Inflammatory macrophage treated with lipopolysaccharide for 1 hour (primary cell): ENCODE results near the gene KRT33A.
A peak's percentile ranks its signal among the peaks of the same experiment; 100 is the strongest.
"Not testable (repeated sequence)": the region's sequence is repeated elsewhere in the genome, so short reads cannot be mapped to it uniquely, and the experiment has no call there.

Experiments
- DNase-seq, 2 donors: peaks; one replicate each; pipeline ENCODE4 v3.0.0-alpha.2; 2020 to 2022

Gene KRT33A

DNA sequence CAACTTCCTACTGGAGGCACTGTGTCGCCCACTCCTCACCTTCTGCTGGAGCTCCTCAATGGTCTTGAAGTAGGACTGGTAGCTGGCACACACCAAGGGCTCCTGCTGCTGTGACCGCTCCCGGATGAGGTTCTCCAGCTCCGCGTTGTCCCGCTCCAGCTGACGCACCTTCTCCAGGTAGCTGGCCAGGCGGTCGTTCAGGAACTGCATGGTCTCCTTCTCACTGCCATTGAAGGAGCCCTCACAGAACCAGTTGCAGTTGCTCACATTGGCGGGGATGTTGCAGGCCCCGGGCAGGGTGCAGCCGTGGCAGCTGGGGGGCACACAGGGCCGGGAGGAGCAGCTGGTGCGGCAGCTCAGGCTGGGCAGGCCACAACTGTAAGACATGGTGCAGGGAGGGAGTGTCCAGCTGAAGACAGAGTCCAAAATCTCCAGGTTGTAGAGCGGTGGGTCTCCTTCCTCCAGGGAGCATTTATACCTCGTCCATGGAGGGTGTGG, at the start of gene KRT33A:
KRT33A (minus strand) TSS at position 448 of the 498 bp plus-strand sequence; CDS start at position 387, 61 bp downstream.
- DNase-seq, result not testable (repeated sequence)

DNA sequence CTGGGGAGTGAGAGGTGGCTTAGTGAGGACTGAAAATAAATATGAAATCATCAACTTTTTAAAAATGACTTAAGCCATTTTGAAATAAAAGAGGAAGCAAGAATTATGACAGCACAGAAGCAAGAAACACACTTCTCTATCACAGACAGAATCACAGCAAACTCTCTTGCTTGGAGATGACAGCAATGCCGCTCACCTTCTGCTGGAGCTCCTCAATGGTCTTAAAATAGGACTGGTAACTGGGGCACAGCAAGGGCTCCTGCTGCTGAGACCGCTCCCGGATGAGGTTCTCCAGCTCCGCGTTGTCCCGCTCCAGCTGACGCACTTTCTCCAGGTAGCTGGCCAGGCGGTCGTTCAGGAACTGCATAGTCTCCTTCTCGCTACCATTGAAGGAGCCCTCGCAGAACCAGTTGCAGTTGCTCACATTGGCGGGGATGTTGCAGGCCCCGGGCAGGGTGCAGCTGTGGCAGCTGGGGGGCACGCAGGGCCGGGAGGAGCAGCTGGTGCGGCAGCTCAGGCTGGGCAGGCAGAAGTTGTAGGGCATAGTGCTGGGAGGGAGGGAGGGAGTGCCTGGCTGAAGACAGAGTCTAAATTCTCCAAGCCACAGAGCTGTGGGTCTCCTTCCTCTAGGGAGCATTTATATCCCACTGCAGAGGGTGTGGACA, 46.5 kb upstream of the KRT33A start, which contains the start of gene KRT31:
KRT31 (minus strand) TSS at position 613 of the 665 bp plus-strand sequence; CDS start at position 544, 69 bp downstream.
- DNase-seq, result peak; percentile 17 to 38

DNA sequence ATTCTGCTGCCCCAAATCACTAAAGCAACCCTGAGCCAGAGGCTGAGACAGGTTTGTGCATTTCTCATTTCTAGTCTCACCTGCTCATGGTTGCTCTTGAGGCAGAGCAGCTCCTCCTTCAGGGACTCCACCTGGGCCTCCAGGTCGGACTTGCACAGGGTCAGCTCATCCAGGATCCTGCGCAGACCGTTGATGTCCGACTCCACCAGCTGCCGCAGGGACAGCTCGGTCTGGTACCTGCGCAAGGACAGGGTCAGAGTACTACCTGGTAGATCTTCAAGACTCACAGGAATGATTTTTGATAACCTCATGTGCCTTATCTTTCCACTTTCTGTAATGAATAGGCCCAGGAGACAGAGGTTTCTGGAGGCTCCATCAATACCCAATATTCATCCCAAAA, 45.7 kb upstream of the KRT33A start:
- no peak for DNase-seq

DNA sequence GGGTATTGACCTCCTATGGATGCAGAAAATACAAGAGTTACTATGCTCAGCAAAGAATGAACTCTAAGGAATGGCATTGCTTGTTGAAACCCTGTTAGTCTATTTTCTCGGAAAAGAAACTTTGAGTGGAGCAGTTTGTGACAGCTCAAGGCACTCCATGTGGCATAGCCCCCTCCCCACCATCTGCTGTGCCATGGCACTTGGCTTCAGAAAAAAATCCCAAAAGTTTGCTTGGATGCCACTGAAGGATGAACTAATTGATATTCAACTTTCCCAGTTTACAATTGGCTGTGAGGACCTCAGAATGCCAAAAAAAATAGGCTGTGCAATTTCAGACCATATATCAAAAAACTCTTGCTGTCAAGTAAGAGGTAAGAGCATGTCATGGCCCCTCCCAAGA, 45.0 kb upstream of the KRT33A start:
- no peak for DNase-seq

DNA sequence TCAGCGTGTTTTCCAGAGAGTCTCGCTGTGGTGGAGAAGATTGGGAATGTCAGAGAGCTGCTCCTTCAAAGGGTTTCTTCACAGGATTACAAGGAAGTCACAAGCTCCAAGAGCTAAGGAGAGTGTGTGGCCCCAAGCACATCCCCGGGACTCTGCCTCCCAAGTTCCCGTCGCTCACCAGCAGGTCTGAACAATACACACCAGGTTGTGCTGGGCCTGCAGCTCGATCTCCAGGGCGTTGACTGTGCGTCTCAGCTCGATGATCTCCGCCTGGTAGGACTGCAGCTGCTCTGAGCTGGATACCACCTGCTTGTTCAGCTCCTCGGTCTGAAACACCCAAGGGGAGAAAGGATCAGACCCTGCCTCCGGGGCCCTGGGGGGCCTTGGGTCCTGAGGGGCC, 44.4 kb upstream of the KRT33A start:
- not testable (repeated sequence) for DNase-seq

DNA sequence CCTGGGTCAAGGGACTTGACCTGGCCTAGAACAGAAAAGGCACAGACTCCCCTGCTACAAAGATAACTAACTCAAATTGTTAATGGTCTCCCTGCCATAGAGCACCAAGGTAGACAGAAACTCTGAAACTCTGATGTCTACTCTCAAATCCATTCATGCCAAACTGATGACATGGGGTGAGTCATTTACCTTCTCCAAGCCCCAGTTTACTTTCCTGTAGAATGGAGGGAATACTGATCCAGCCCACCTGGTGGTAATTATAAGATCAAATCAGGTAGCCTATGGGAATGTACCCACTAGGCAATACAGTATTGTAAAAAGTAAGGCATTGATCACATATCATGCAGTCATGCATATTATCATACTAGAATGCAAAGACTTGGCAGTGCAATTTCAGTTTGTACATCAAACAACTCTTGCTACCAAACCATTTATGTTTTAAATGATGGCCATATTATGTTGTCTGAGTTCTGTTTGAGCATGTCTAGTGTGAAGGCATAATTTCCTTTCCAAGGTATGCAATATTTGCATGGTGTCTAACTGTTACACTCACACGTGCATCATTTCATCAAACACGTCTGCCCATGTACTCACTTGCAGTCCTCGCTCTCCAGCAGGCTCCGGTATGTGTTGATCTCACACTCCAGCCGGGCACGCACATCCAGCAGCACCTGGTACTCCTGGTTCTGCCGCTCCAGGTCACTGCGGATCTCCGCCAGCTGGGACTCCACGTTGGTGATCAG, 43.8 kb upstream of the KRT33A start:
- no peak for DNase-seq

DNA sequence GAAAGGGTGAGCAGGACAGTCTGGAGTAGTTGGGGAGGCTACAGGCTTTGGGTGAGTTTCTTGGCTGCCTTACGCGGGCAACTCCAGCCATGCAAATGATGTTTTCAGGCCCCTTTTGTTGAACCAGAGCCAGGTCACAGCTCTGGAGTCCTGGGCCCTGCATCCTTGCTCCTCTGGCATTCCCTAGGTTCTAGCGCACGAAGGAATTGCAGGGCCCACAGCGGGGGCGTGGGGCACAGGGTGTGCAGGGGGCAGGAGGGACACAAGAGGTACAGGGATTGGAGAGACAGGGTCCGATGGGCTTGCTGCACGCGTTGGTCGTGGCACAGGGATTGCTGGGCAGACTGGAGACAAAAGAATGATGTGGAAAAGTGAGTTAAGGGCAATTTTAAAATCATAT, 43.2 kb upstream of the KRT33A start:
- no peak for DNase-seq

DNA sequence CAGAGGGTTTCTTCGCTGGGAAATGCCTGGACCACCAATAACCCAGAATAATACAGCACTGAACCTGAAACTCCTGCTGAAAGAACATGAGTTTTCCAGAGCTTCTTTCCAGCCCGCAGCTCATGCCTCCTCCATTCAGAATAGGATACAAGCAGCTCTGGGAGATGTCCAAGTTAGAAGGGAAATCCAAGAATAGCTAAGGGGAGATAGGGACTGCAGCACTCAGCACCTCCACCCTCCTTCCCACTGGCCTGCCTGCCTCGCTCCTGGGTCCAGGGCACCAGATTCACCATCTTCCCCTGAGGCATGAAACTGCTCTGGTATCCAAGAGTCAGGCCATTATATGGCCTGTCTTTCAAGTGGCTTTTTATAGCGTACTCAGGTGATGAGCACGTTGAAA, 42.7 kb upstream of the KRT33A start:
- no peak for DNase-seq

DNA sequence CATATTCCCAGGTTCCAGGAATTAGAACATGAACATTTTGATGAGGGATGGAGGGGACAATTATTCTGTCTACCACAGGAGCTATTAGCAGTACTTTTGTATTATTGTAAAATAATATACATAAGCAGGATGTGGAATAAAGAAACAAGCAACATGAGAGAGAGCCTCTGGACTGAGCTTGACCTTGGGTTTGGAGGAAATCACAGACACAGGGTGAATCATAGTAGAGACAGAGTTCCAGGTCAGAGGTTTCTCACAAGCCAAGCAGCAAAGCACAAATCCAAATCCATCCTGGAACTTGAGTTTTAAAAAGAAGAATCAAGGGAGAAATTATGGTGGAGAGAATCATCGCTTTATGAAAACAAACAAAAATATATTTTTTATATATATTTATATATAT, 41.6 kb upstream of the KRT33A start:
- DNase-seq, result no peak

DNA sequence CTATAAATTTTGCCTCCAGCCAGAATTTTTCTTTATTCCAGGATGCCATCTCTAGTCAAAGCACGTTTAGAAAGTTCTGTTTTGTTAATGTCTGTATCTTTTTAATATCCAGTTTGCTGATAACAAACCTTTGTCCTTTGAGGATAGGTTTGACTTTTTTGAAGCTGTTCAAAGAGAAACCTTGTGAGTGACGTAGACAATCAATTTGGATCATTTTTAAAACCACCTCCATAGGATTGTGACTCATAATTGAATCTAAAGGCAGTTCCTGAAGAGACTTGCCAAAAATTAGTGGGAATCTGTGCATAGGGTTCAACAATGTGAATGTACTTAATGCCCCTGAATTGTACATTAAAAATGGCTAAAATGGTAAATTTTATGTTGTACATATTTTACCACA, 40.9 kb upstream of the KRT33A start:
- no peak for DNase-seq

DNA sequence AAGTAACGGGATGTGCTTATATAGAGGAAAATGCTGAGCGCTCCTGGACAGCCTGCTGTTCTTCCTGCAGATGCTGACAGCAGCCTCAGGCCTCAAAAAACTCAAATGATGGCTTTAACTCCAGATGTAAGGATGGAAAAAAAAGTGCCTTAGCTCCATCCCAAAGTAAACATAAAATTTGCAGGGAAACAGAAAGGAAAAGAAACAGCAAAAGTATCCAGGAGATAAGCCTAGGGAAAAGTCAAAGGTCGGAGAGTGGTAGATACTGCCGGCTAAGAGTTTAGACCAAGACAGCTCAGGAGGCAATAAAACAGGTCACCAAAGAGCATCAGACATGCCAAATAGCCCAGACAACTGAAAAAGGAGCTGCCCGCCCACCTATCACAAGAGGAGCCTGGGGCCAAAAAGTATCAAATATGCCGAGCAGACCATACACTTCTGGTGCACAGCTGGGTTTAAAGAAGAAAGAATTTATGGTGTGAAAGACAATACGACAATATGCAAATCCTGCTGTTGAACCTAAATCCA, 39.8 kb upstream of the KRT33A start:
- no peak for DNase-seq

DNA sequence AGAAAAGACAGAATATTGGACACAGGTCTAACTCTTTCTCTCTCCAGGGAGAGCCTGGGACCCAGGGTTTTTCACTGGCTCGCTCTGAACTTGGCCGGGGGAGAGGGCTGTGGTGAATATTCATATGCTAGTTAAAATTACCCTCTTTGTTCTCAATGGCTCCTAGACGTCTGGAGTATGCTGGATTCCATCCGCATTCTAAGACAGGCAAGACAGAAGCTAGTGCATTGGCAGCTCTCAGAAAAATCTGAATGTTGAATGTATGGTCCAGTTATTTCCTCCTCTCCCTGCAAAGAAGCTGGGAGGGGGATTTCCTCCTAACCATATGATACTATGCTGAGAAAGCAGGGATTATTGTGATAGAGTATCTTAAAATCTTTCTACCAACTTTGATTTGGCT, 37.0 kb upstream of the KRT33A start:
- no peak for DNase-seq

DNA sequence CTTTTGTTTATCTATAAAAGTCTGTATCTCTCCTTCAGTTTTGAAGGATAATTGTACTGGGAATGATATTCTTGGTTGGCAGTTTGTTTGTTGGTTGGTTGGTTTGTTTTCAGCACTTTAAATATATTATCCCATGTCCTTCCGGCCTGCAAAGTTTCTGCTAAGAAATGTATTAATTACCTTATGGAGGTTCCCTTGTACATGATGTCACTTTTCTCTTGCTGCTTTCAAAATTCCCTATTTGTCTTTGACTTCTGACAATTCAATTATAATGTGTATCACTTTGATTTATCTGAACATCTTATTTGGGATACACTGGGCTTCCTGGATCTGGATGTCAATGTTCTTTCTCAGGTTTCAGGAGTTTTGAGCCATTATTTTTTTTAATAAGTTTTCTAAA, 35.6 kb upstream of the KRT33A start:
- no peak for DNase-seq

DNA sequence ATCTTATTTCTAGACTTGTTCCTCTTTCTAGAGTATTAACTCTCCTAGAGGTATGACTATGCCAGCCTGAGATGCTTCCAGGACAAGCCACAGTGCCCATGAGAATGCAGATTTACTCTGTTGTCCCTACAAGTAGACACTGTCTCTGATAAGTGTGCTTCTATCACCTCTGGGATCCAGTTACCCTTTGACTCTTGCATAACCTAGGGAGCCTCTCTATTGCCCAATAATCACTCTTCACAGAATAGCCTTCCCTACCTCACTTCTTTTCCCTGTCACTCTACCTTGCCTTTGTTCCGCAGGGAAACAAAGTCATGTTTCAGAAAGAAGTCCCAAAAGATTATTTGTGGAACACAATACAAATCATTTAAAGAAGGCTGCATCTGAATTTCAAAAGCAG, 33.1 kb upstream of the KRT33A start:
- no peak for DNase-seq

DNA sequence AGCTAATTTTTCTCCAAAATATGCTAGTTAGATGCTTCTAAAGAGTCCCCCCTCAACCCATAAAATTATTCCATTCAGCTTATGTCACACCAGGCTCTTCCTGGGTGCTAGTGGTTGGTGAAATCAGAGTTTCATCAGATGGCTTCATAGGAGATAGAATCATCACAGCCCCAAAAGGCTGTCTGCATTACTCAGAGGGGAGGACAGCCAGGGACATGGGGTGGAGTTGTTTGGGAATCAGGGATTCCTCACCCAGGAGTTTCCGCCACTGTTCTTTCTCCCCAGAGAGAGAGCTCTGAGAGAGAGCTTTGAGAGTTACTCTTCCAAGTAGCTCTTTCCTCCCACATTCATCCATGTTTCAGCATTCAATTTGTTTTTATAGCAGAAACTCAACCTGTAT, 31.8 kb upstream of the KRT33A start:
- no peak for DNase-seq

DNA sequence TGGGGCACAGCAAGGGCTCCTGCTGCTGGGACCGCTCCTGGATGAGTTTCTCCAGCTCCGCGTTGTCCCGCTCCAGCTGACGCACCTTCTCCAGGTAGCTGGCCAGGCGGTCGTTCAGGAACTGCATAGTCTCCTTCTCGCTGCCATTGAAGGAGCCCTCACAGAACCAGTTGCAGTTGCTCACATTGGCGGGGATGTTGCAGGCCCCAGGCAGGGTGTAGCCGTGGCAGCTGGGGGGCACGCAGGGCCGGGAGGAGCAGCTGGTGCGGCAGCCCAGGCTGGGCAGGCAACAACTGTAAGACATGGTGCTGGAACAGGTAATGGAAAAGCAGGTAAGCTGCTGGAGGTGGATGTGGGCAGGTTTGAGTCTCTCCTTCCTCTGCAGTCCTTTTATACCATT, 31.3 kb upstream of the KRT33A start, which contains the start of gene KRT34:
KRT34 (minus strand) TSS at position 364 of the 400 bp plus-strand sequence; CDS start at position 304, 60 bp downstream.
- not testable (repeated sequence) for DNase-seq

DNA sequence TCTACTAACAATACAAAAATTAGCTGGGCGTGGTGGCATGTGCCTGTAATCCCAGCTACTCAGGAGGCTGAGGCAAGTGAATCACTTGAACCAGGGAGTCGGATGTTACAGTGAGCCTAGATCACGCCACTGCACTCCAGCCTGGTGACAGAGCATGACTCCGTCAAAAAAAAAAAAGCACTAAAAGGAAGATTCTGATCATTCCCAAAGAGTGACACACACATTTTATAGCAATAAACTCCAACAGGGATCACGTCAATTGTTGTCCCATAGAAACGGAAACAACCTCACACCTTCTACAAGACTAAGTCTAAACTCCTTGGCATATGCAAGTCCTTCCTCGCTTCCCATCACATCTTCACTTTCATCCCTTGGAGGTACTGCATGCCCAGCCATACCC, 29.5 kb upstream of the KRT33A start:
- DNase-seq, result not testable (repeated sequence)

DNA sequence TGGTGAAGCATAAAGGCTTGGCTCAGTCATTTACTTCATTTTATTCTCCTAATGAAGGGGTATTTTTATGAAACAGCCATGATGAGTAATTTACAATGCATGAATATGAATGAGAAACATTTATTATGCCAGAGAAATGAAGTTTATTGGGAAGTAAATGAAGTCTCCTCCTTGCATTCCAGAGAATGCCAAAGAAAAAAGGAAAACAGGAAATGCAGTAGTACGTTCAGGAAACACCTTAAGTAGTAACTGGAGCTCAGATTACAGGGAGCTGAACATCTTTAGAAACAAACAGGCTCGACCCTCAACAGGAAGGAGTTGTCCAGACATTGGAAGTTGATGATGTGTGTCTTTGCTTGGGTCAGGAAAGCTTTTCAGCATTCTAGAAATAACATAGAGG, 26.9 kb upstream of the KRT33A start:
- no peak for DNase-seq

DNA sequence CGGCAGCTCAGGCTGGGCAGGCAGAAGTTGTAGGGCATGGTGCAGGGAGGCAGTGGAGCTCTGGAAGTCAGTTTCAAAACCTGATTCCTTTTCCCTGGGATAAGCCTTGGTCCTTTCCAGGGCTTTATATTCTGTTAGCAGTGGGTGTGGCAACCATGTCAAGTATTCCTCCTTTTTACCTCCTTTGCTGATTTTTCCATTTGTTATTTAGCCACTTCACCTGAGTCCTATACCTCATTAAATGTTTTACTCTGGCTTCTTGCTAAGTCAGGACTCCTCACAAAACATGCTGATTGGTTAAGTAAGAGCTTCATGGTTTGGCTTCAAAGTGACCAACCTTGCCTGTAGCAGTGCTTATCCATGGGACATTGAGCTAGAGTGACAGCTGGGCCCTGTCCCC, 19.1 kb upstream of the KRT33A start, which contains the start of gene KRT33B:
KRT33B (minus strand) TSS at position 101 of the 400 bp plus-strand sequence; CDS start at position 38, 63 bp downstream.
- DNase-seq, result no peak

DNA sequence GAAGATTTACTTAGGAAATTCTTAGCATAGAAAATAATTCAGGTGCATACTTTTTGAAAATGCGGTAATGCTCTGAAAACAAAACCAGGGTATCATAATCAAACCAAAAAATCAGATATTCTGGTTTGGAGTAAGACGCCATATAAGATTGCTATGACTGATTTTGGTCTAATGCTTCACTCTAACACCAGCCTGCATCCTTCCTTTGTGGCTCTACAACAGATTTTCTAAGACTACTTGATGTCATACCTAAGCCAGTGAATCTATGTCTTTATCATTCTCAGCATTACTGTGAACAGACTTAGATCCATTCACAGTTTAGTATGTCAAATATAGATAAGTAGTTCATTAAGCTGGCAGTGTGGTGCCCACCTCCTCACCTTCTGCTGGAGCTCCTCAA, 18.4 kb upstream of the KRT33A start:
- no peak for DNase-seq

DNA sequence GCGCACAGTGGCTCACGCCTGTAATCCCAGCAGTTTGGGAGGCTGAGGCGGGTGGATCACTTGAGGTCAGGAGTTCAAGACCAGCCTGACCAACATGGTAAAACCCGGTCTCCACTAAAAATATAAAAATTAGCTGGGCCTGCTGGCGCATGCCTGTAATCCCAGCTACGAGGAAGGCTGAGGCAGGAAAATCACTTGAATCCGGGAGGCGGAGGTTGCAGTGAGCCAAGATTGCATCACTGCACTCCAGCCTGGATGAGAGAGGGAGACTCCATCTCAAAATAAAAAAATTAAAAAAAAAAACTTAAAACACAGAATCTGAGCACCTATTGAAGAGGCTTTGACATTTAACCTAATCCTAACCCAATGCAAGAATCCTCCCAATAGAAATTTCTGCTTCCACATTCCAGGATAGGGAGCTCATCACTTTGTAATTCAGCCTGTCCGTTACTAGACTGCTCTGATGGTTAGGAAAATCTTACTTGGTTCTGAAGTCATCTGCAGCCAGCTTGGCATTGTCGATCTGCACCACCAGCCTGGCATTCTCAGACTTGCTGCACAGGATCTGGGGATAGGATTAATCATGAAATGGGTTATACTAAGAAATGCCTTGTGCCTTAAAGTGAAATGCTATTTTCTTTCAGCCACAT, 16.9 kb upstream of the KRT33A start:
- DNase-seq, result no peak

DNA sequence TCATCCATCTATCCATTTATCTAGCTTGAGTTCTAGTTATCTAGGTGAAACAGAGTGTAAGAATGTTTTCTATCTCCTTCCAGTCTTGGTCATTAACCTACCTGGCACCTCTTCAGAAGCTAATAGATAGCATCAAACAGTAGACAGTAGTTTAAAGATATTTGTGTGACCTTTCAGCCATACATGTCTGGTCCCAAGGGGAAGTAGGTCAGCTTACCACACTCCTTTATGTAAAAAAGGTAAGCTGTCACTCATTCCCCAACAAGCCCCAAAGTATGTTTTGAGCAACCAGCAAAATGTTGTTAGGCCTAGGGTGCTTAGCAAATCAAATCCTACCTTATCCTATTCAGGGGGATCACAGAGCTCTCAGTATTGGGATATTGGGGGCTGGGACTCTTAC, 15.4 kb upstream of the KRT33A start:
- no peak for DNase-seq

DNA sequence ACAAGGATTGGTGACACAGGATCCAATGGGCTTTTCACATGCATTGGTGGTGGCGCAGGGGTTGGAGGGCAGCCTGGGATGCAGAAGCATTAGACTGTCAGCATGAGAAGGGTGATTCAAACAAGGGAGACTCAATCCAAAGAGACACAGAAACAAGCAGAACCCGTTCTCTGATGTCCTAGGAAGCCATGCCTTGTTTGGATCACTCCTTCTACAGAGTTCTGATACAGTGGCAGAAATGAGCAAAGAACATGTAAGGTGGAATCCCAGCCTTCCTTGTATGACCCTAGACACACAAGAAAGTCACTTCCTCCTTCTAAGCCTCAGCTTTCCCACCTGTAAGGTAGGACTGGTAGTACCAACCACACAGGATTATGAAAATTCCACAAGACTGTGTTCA, 13.3 kb upstream of the KRT33A start:
- DNase-seq, result no peak
